ENCODE results near the gene ADGRG6. TPM values are rescaled to one million over a fixed set of nuclear protein-coding genes. Genes with fewer than 3 reads are reported as not detected.

The ADGRG6 gene
- total and polyA plus RNA-seq, 2 of the 8 experiments (the other 6 are each of a cell fraction or from before 2014, with no cell fraction given), result 1.1 to 6.2 TPM

DNA sequence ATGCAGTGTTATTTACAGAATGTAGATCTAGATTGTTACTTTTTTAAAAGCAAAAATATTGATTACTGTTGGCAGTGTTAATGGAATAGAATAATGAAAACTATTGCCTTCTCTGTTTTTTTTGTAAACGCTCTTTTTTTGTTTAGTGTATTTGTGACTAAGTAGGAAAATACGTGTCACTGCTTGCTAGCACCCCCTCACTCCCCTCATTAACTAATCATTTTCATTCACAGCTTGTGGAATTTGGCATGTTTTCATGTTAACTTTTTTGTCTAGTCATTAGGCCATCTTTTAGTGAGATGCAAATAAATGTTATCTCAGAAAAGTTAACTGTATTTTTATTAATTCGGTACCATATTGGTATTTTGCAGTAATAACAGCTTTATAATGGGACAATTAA, 29.8 kb downstream of the ADGRG6 start (continued):
- TF ChIP-seq CTBP2 (IDR thresholded peaks at IDR 0.05; ENCODE audit: borderline replicate concordance, insufficient read depth, insufficient read length, low read length) (no peak), TEAD4 (IDR thresholded peaks at IDR 0.05; ENCODE audit: low read depth, low read length) (no peak), CTCF (IDR thresholded peaks at IDR 0.05; ENCODE audit: control extremely low read depth in 1 of 3, insufficient read depth in 1 of 3, low read depth in 1 of 3, low read length in 3 of 3) (no peak), TAF7 (optimal IDR thresholded peaks at IDR 0.05; ENCODE audit: borderline replicate concordance, low read depth, low read length) (no peak), POLR2AphosphoS5 (IDR thresholded peaks at IDR 0.05; ENCODE audit: low read depth, low read length) (no peak), RAD21 (IDR thresholded peaks at IDR 0.05 in 1 of 2, conservative IDR thresholded peaks at IDR 0.05 in 1 of 2; ENCODE audit: low read depth in 2 of 2, low read length in 2 of 2) (no peak), SP4 (IDR thresholded peaks at IDR 0.05; ENCODE audit: low read length) (no peak)

Data from H1 (cell line).